K562 (cell line): ENCODE results near the gene KBTBD2. TPM values are rescaled to one million over a fixed set of nuclear protein-coding genes. Genes with fewer than 3 reads are reported as not detected.

ENCODE experiments used
- ADNP ChIP-seq: fragments of 200-800 bp; sonication (Bioruptor generic); IDR thresholded peaks from 2 replicates; pipeline ENCODE4 v1.6.1; 2016; ENCODE audit warnings: missing genetic modification characterization, missing compliant biosample characterization
- ARHGAP35 ChIP-seq: fragments of 450-650 bp; IDR thresholded peaks from 2 replicates; pipeline ENCODE4 v1.6.1; 2018; ENCODE audit not compliant: partially characterized antibody
- CREB1 ChIP-seq, 2 experiments: sonication (generic) in 1 of 2; formaldehyde crosslinking in 1 of 2; IDR thresholded peaks; 2 replicates each; pipeline versions ENCODE4 v1.6.1 to v1.8.0; 2012 to 2022; ENCODE audit warnings: inconsistent platforms in 1 of 2, mild to moderate bottlenecking in 1 of 2, missing genetic modification reagents in 1 of 2, moderate library complexity in 1 of 2
- CREB3L1 ChIP-seq: fragments of 450-650 bp; IDR thresholded peaks from 2 replicates; pipeline ENCODE4 v1.6.1; 2014; ENCODE audit warnings: low read depth, mild to moderate bottlenecking, moderate library complexity, borderline replicate concordance
- HNRNPLL ChIP-seq: fragments of 200-400 bp; formaldehyde crosslinking; IDR thresholded peaks from 2 replicates; pipeline ENCODE4 v1.6.1; 2017; ENCODE audit warnings: low read length, low read depth, mild to moderate bottlenecking; ENCODE audit not compliant: poor library complexity, severe bottlenecking
- MITF ChIP-seq: IDR thresholded peaks from 2 replicates; pipeline ENCODE4 v1.6.1; 2014; ENCODE audit warnings: antibody characterized with exemption
- PML ChIP-seq: IDR thresholded peaks from 2 replicates; pipeline ENCODE4 v1.6.1; 2012; ENCODE audit warnings: low read length, inconsistent platforms
- YY1 ChIP-seq, 3 experiments: IDR thresholded peaks; 2 replicates each; pipeline ENCODE4 v1.6.1; 2011; ENCODE audit warnings: low read length in 2 of 3, mild to moderate bottlenecking in 2 of 3, moderate library complexity in 2 of 3, borderline replicate concordance in 1 of 3, control low read depth in 1 of 3, low read depth in 1 of 3; ENCODE audit not compliant: insufficient read depth in 3 of 3, insufficient replicate concordance in 2 of 3, control insufficient read depth in 1 of 3, insufficient read length in 1 of 3; ENCODE audit errors: extremely low read depth in 1 of 3
- ZBTB40 ChIP-seq, 2 experiments: fragments of 450-650 bp in 1 of 2; sonication (generic) in 1 of 2; formaldehyde crosslinking in 1 of 2; IDR thresholded peaks; 2 replicates each; pipeline versions ENCODE4 v1.7.1 to v1.9.0; 2016 to 2022; ENCODE audit warnings: inconsistent platforms in 1 of 2, mild to moderate bottlenecking in 1 of 2, missing genetic modification reagents in 1 of 2
- ZNF445 ChIP-seq: fragments of 250-450 bp; sonication (Bioruptor Pico); IDR thresholded peaks from 2 replicates; pipeline ENCODE4 v1.4.0; 2020; ENCODE audit warnings: low read depth, mild to moderate bottlenecking, moderate library complexity
- ZNF699 ChIP-seq: fragments of 250-450 bp; sonication (Bioruptor Pico); IDR thresholded peaks from 2 replicates; pipeline ENCODE4 v1.8.0; 2021; ENCODE audit warnings: mild to moderate bottlenecking, moderate library complexity; ENCODE audit not compliant: insufficient replicate concordance
- ZNF778 ChIP-seq: fragments of 450-650 bp; formaldehyde crosslinking; IDR thresholded peaks from 2 replicates; pipeline ENCODE4 v1.4.0; 2020; ENCODE audit warnings: mild to moderate bottlenecking, moderate library complexity
- ZSCAN29 ChIP-seq: fragments of 450-650 bp; IDR thresholded peaks from 2 replicates; pipeline ENCODE4 v1.6.1; 2017
- polyA plus RNA-seq, 8 experiments: library from polyadenylated mRNA; depleted of rRNA in 4 of 8; stranded (reverse) in 5 of 8; unstranded in 3 of 8; fragments of >200 nt; fragmentation: Nextera tagmentation in 2 of 8; fragmentation: Illumina TruSeq in 1 of 8; extraction: Ambion mirVana in 2 of 8; extraction: Trizol in 1 of 8; gene quantifications; 2 replicates each; pipeline versions ENCODE4 v1.2.1 to v1.2.3, GENCODE V29; 2011 to 2014; ENCODE audit warnings: inconsistent platforms in 1 of 8, missing spikeins in 1 of 8
- total RNA-seq, 7 experiments: library from RNA; depleted of rRNA in 6 of 7; stranded (reverse); fragments of >200 nt in 6 of 7; fragmentation: Illumina TruSeq in 2 of 7; extraction: Trizol in 2 of 7; gene quantifications; 2 replicates each; pipeline versions ENCODE4 v1.2.1 to v1.2.3, GENCODE V29; 2011 to 2021; ENCODE audit warnings: low replicate concordance in 1 of 7

KBTBD2 gene
- total and polyA plus RNA-seq, 9 of the 15 experiments (the other 6 are each of a cell fraction or from before 2014, with no cell fraction given) = 22.8 to 62.2 (median 30.8) TPM

GRCh38 chr7:32891043-32891799, at the start of gene KBTBD2 (continued):
- peak; percentile 52 for TF ChIP-seq ZBTB40 (IDR thresholded peaks at IDR 0.05)
- TF ChIP-seq ZBTB40 (CRISPR knock-in tag; IDR thresholded peaks at IDR 0.05) = no peak
- peak; percentile 46; the same call in 1 of the 2 replicates for TF ChIP-seq CREB1 (IDR thresholded peaks at IDR 0.05)
- peak; percentile 35; the same call in 1 of the 2 replicates for TF ChIP-seq CREB1 (CRISPR knock-in tag; IDR thresholded peaks at IDR 0.05)
- 0 out of 2 replicates have a peak, but pooled peaks have one; percentile 19 for TF ChIP-seq ZSCAN29
- TF ChIP-seq YY1 (IDR thresholded peaks at IDR 0.05; ENCODE audit: borderline replicate concordance in 1 of 3, control insufficient read depth in 1 of 3, extremely low read depth in 1 of 3, insufficient read depth in 3 of 3, insufficient read length in 1 of 3, insufficient replicate concordance in 2 of 3, low read depth in 1 of 3, low read length in 2 of 3) = peak in 1 of 3 experiments; percentile 40
- TF ChIP-seq ARHGAP35 = no peak
- 0 out of 2 replicates have a peak, but pooled peaks have one; percentile 4 for TF ChIP-seq MITF
- no peak for TF ChIP-seq ZNF699
- no peak for TF ChIP-seq CREB3L1
- TF ChIP-seq ZNF778 (CRISPR knock-in tag) = no peak
- TF ChIP-seq ADNP (tag) = no peak
- no peak for TF ChIP-seq ZNF445
- no peak for TF ChIP-seq HNRNPLL
- 0 out of 2 replicates have a peak, but pooled peaks have one; percentile 14 for TF ChIP-seq PML
